ENCODE measurements around the gene FAIM2. TPM values are rescaled to one million over a fixed set of nuclear protein-coding genes. Genes with fewer than 3 reads are reported as not detected.

FAIM2 gene
- total RNA-seq, 3 donors from 2014 or later, result 0.16 to 0.54 TPM; not detected in 1

DNA sequence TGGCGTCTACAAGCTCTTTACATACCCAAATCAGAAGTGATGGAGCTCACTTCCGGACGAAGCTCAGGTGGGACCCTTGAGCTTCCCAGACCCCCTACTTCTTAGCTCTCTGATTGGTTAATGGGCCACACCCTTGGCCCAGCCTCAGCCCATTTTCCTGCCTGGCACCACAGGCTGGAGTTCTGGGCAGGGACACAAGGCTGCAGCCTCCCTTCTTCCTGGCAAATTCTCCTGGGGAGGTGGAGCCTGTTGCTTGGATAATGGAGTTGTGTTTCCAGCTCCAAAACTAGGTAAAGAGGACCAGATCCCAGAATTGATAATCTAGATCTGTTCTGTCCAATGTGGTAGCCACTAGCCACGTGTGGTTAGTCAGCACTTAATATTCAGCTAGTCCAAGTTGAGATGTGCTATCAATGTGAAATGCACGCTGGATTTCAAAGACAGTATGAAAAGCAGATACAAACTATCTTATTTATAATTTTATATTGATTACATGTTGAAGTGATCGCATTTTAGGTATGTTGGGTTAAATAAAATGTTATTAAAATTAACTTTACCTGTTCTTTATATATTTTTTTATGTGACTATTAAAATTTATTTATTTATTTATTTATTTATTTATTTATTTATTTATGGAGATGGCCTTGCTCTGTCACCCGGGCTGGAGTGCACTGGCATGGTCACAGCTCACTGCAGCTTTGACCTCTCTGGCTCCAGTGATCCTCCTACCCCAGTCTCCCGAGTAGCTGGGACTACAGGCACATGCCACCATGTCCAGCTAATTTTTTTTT, 12.6 kb upstream of the FAIM2 start:
- H3K9me3 Mint-ChIP-seq, result no peaks in the 10 kb centered on the region
- no peak for DNase-seq
- H3K36me3 Mint-ChIP-seq (ENCODE audit: insufficient read depth), result no peaks in the 10 kb centered on the region
- H3K27me3 Mint-ChIP-seq (ENCODE audit: low read depth), result peaks cover 4% of the 10 kb centered on the region
- no peak for ATAC-seq
- no peaks in the 10 kb centered on the region for H3K4me1 Mint-ChIP-seq (ENCODE audit: low read depth)
- H3K4me3 Mint-ChIP-seq, result no peak overlapping the region

GRCh38 chr12:49912345-49913255, 8.9 kb upstream of the FAIM2 start:
- H3K4me3 Mint-ChIP-seq, result no peak overlapping the region
- H3K4me1 Mint-ChIP-seq (ENCODE audit: low read depth), result no peaks in the 10 kb centered on the region
- H3K36me3 Mint-ChIP-seq (ENCODE audit: insufficient read depth), result no peaks in the 10 kb centered on the region
- no peaks in the 10 kb centered on the region for H3K9me3 Mint-ChIP-seq
- H3K27me3 Mint-ChIP-seq (ENCODE audit: low read depth), result peaks cover 4% of the 10 kb centered on the region
- ATAC-seq (no peak), DNase-seq (no peak)

DNA sequence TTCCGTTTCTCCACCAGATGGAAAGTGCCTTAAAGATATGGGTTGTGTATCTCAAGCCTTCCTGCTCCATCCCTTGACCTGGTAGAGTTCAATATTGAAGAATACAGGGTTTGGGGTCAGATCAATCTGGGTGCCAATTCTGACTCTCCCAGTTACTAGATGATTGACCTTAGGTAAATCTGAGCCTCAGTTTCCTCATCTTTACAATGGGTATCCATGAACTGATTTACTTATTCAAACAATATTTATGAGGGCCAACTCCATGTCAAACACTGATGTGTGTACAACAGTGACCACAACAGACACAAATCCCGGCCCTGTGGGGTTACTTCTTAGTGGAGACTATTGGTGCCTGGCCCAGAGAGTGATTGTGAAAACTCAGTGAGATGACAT, 7.5 kb upstream of the FAIM2 start:
- ATAC-seq (no peak), DNase-seq (no peak)
- Mint-ChIP-seq H3K36me3 (ENCODE audit: insufficient read depth) (no peaks in the 10 kb centered on the region), H3K4me1 (ENCODE audit: low read depth) (no peaks in the 10 kb centered on the region), H3K27me3 (ENCODE audit: low read depth) (no peaks in the 10 kb centered on the region), H3K9me3 (no peaks in the 10 kb centered on the region), H3K4me3 (no peak overlapping the region)

GRCh38 chr12:49910331-49911212, 6.9 kb upstream of the FAIM2 start:
- no peak for ATAC-seq

GRCh38 chr12:49909826-49910225, 6.1 kb upstream of the FAIM2 start:
- Mint-ChIP-seq H3K4me3 (no peak overlapping the region), H3K27me3 (ENCODE audit: low read depth) (no peaks in the 10 kb centered on the region), H3K9me3 (no peaks in the 10 kb centered on the region), H3K36me3 (ENCODE audit: insufficient read depth) (no peaks in the 10 kb centered on the region), H3K4me1 (ENCODE audit: low read depth) (no peaks in the 10 kb centered on the region)
- ATAC-seq (no peak), DNase-seq (no peak)

More at GRCh38 chr12:49910331-49911212, 6.9 kb upstream of the FAIM2 start:
- Mint-ChIP-seq H3K4me1 (ENCODE audit: low read depth) (no peaks in the 10 kb centered on the region), H3K9me3 (no peaks in the 10 kb centered on the region), H3K36me3 (ENCODE audit: insufficient read depth) (no peaks in the 10 kb centered on the region), H3K27me3 (ENCODE audit: low read depth) (no peaks in the 10 kb centered on the region), H3K4me3 (no peak overlapping the region)
- no peak for DNase-seq

DNA sequence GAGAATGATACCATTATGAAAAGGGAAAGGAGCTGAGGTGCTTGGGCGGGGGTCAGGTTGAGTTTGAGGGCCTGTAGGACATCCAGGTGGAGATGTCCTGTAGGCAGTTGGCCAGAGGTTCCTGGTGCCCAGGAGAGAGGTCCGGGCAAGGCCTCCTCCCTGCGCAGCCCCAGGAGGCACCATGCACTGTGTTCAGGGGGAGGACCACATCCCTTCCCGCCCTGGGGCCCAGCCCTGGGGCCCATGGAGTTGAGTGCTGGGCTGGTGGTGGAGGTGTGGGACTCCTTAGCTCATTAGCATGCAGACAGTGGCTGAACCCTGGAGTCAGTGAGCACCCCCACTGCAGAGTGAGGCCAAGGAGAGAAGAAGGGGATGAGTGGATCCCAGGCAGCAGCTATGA, 5.7 kb upstream of the FAIM2 start:
- no peak for ATAC-seq
- H3K36me3 Mint-ChIP-seq (ENCODE audit: insufficient read depth), result no peaks in the 10 kb centered on the region
- no peak overlapping the region for H3K4me3 Mint-ChIP-seq
- peaks cover 3% of the 10 kb centered on the region for H3K4me1 Mint-ChIP-seq (ENCODE audit: low read depth)
- no peak for DNase-seq
- H3K9me3 Mint-ChIP-seq, result no peaks in the 10 kb centered on the region
- H3K27me3 Mint-ChIP-seq (ENCODE audit: low read depth), result peaks cover 5% of the 10 kb centered on the region

DNA sequence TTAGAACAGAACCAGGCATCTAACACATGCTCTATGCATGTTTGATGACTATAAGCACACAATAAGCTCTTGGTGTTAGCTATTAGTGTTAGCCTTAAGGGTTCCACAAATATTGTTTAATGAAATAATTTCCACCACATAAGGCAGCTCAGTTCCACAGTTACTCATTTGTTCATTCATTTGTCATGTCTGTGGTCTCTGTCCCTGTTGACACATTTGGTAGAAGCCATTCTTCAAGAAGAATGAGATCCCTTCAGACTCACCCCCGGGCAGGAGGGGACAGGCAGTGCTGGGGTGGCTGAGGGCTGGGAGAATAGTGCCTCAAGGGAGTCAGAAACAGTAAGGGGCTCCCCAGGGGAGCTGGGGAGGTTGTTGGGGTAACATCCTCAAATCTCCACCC, 3.7 kb upstream of the FAIM2 start:
- ATAC-seq (no peak), DNase-seq (no peak)
- Mint-ChIP-seq H3K4me3 (no peak overlapping the region), H3K9me3 (no peaks in the 10 kb centered on the region), H3K4me1 (ENCODE audit: low read depth) (peaks cover 9% of the 10 kb centered on the region), H3K27me3 (ENCODE audit: low read depth) (peaks cover 5% of the 10 kb centered on the region), H3K36me3 (ENCODE audit: insufficient read depth) (no peaks in the 10 kb centered on the region)

DNA sequence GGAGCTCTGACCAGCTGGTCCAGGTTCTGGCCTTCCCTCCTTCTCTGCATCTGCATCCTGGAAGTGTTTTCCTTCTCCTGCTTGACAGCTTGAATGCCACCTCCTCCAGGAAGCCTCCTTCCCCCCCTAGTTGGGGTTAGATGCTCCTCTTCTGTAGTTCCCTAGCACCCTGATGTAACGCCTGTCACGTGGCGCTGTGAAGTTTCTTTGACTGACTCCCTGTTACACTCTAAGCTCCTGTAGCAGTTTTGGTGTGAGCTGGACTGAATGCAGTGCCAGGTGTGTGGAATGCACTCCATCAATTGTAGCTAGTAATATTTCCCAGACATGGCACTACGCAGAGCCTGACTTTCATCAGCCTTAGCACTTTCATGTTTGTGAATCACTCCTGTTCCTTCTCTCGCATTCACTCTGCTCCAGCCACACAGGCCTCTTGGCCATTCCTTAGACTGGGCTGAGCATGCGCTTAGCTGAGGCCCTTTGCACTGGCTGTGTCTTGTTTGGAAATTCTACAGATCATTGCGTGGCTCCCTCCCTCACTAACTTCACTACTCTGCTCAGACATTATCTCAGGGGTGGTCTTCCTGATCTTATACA, 2.1 kb upstream of the FAIM2 start:
- ATAC-seq (no peak), DNase-seq (no peak)
- Mint-ChIP-seq H3K36me3 (ENCODE audit: insufficient read depth) (no peaks in the 10 kb centered on the region), H3K9me3 (no peaks in the 10 kb centered on the region), H3K27me3 (ENCODE audit: low read depth) (peaks cover 5% of the 10 kb centered on the region), H3K4me1 (ENCODE audit: low read depth) (peaks cover 9% of the 10 kb centered on the region), H3K4me3 (no peak overlapping the region)

GRCh38 chr12:49904601-49905000, 901 bp upstream of the FAIM2 start:
- Mint-ChIP-seq H3K4me1 (ENCODE audit: low read depth) (peaks cover 9% of the 10 kb centered on the region), H3K9me3 (no peaks in the 10 kb centered on the region), H3K27me3 (ENCODE audit: low read depth) (peaks cover 5% of the 10 kb centered on the region), H3K4me3 (peak overlapping the region; percentile 80), H3K36me3 (ENCODE audit: insufficient read depth) (no peaks in the 10 kb centered on the region)
- ATAC-seq (no peak), DNase-seq (no peak)

- peak in 1 of 2 donors; percentile 5 for ATAC-seq
- no peaks in the 10 kb centered on the region for H3K9me3 Mint-ChIP-seq
- no peak for DNase-seq
- H3K36me3 Mint-ChIP-seq (ENCODE audit: insufficient read depth), result no peaks in the 10 kb centered on the region
- H3K4me1 Mint-ChIP-seq (ENCODE audit: low read depth), result peaks cover 9% of the 10 kb centered on the region
- H3K4me3 Mint-ChIP-seq, result peak overlapping the region; percentile 66
- peaks cover 6% of the 10 kb centered on the region for H3K27me3 Mint-ChIP-seq (ENCODE audit: low read depth)
Measured at GRCh38 chr12:49903351-49903699, 375 bp downstream of the FAIM2 start.

DNA sequence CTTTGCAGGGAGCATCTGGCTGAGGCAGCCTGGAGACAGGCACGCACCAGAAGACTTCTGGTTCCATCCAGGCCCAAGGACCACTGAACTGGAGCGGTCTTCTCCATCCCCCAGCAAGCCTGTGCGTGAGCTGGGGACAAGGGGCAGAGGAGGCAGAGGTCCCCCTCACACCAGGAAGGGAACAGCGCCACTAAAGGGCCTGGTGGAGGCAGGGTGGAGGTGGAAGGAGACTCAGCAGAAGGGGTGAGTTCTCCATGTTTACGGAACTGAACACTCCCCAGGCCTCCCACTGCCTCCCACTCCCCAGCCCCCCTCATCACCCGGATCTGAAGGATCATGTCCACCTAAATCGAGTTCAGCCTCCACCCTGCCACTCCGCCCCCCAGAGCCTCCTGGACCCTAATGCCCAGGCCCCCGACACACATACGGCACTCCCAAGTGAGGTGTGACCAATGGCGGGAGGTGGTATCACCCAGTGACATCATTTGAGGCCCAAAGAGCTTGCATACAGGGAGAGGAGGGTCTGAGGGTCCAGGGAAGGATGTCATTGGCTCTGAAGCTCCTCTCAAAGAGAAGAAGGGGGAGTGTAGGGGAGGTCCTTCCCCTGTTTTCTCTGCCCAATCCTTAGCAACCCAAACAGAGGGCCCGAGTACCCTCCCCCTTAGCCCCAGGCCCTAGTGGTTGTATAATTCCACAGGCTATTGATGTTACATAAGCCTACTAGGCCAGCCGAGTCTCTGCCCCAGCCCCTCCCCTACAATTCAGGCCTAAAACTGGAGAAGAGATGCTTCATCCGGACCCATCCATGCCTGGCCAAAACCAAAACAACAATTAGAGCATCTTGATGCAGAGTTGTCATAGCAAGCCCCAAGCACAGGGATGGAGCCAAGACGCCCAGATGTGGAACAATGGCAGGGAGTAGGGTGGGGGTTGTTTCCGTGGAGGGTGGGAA, 1.0 kb downstream of the FAIM2 start:
- DNase-seq (no peak), ATAC-seq (no peak)
- H3K27me3 Mint-ChIP-seq (ENCODE audit: low read depth), result peaks cover 9% of the 10 kb centered on the region
- peaks cover 9% of the 10 kb centered on the region for H3K4me1 Mint-ChIP-seq (ENCODE audit: low read depth)
- no peaks in the 10 kb centered on the region for H3K36me3 Mint-ChIP-seq (ENCODE audit: insufficient read depth)
- peak overlapping the region; percentile 66 for H3K4me3 Mint-ChIP-seq
- no peaks in the 10 kb centered on the region for H3K9me3 Mint-ChIP-seq

DNA sequence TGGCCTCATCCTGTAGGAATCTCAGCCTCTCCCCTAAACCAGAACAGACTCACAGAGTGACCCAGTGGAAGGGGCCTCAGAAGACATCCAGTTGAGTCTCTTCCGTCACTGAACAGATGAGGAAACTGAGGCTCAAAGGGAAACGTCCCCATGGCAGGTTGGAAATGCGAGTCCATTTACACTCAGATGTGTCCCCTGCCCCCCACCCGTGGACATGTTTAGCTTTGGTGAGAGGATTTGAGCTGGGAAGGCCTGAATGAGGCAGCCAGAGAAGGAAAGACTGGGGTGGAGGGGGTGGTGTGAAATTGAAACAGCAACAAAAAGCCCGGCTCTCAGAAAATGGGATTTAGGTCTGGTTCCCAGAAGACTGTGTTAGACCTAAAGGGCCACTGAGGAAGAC, 1.7 kb downstream of the FAIM2 start:
- ATAC-seq (no peak), DNase-seq (no peak)
- Mint-ChIP-seq H3K36me3 (ENCODE audit: insufficient read depth) (no peaks in the 10 kb centered on the region), H3K27me3 (ENCODE audit: low read depth) (peaks cover 9% of the 10 kb centered on the region), H3K4me3 (no peak overlapping the region), H3K9me3 (no peaks in the 10 kb centered on the region), H3K4me1 (ENCODE audit: low read depth) (peaks cover 9% of the 10 kb centered on the region)

DNA sequence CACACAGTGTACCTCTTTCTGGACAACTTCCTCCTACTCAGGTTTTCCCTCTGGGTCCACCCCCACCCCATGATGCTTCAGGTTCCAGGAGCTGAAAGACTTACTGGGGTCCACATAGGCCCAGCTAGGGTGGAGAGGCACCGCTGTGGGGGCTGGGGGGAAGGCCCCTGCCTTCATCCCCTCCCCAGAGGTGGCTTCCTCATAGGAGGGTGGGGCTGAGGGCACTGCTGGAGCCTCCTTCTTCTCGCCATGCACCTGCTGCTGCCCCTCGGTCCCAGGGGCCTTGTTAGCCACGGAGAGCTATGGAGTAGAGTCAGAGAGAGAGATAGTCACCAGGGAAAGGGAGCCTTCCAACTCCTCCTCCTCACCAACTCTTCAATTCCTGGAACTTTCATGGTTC, 2.7 kb downstream of the FAIM2 start:
- Mint-ChIP-seq H3K36me3 (ENCODE audit: insufficient read depth) (no peaks in the 10 kb centered on the region), H3K4me1 (ENCODE audit: low read depth) (peaks cover 9% of the 10 kb centered on the region), H3K4me3 (no peak overlapping the region), H3K27me3 (ENCODE audit: low read depth) (peaks cover 9% of the 10 kb centered on the region), H3K9me3 (no peaks in the 10 kb centered on the region)
- DNase-seq, result no peak
- no peak for ATAC-seq
